GM15510 (cell line): ENCODE results near the gene COL6A2.

Source experiments
- POLR2A ChIP-seq: IDR thresholded peaks from 3 replicates; pipeline ENCODE4 v1.6.1; 2011; ENCODE audit warnings: borderline replicate concordance; ENCODE audit not compliant: insufficient read length; ENCODE audit errors: extremely low read depth

The COL6A2 gene

GRCh38 chr21:46142582-46143473 lies 44.9 kb downstream of the COL6A2 start:
- TF ChIP-seq POLR2A: no peak

- no peak for TF ChIP-seq POLR2A
These were observed 46.7 kb downstream of the COL6A2 start for GRCh38 chr21:46144464-46145070.

GRCh38 chr21:46145159-46145839 lies 47.4 kb downstream of the COL6A2 start:
- no peak for TF ChIP-seq POLR2A

- no peak for TF ChIP-seq POLR2A
These were observed 48.2 kb downstream of the COL6A2 start for GRCh38 chr21:46145840-46146691.

GRCh38 chr21:46146856-46147255 lies 48.9 kb downstream of the COL6A2 start:
- no peak for TF ChIP-seq POLR2A

GRCh38 chr21:46148106-46148505 lies 50.2 kb downstream of the COL6A2 start:
- no peak for TF ChIP-seq POLR2A

- no peak for TF ChIP-seq POLR2A
These were observed 51.4 kb downstream of the COL6A2 start for GRCh38 chr21:46149205-46149901.

GRCh38 chr21:46150073-46150472 lies 52.2 kb downstream of the COL6A2 start:
- TF ChIP-seq POLR2A: no peak

GRCh38 chr21:46150491-46151121 lies 52.7 kb downstream of the COL6A2 start:
- TF ChIP-seq POLR2A: no peak

GRCh38 chr21:46151261-46151988 lies 53.5 kb downstream of the COL6A2 start:
- TF ChIP-seq POLR2A: no peak

- no peak for TF ChIP-seq POLR2A
These were observed 54.3 kb downstream of the COL6A2 start for GRCh38 chr21:46151989-46152926.

- TF ChIP-seq POLR2A: no peak
These were observed 55.0 kb downstream of the COL6A2 start for GRCh38 chr21:46152927-46153246.
